Fibroblast of pulmonary artery (primary cell): ENCODE data around the gene NSRP1.

ENCODE experiments used
- DNase-seq: peaks from one replicate; pipeline ENCODE4 v3.0.0-alpha.2; 2010; ENCODE audit warnings: low read depth
- H3K4me3 ChIP-seq: replicated peaks from 2 replicates; pipeline ENCODE4 v1.5.1; 2011; ENCODE audit warnings: low read depth, mild to moderate bottlenecking, control low read depth, low read length, moderate library complexity
- TF ChIP-seq, protein P1 (sequence below): IDR thresholded peaks from 2 replicates; pipeline ENCODE4 v1.5.1; 2011; ENCODE audit warnings: mild to moderate bottlenecking, control low read depth, low read length, inconsistent platforms; ENCODE audit errors: missing control alignments

The NSRP1 gene

DNA sequence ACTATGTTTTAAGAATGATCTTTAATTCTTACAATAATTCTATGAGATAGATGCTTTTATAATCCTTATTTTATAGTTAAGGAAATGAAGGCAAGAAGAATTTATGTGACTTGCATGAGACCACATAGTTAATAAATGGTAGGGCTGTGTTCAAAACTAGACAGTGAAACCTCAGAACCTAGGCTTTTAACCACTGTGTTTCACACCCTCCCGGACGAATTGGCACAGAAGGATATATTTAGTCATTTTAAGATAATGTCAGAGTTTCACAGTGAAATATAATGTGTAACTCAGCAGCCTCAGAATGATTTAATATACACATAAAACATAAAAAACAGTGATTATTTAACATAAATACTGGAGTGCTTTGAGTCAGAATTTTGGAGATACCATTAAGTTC lies 57.0 kb downstream of the NSRP1 start:
- TF ChIP-seq, protein P1, sequence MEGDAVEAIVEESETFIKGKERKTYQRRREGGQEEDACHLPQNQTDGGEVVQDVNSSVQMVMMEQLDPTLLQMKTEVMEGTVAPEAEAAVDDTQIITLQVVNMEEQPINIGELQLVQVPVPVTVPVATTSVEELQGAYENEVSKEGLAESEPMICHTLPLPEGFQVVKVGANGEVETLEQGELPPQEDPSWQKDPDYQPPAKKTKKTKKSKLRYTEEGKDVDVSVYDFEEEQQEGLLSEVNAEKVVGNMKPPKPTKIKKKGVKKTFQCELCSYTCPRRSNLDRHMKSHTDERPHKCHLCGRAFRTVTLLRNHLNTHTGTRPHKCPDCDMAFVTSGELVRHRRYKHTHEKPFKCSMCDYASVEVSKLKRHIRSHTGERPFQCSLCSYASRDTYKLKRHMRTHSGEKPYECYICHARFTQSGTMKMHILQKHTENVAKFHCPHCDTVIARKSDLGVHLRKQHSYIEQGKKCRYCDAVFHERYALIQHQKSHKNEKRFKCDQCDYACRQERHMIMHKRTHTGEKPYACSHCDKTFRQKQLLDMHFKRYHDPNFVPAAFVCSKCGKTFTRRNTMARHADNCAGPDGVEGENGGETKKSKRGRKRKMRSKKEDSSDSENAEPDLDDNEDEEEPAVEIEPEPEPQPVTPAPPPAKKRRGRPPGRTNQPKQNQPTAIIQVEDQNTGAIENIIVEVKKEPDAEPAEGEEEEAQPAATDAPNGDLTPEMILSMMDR = no peak
- no peak for DNase-seq
- H3K4me3 ChIP-seq = no peak overlapping the region

DNA sequence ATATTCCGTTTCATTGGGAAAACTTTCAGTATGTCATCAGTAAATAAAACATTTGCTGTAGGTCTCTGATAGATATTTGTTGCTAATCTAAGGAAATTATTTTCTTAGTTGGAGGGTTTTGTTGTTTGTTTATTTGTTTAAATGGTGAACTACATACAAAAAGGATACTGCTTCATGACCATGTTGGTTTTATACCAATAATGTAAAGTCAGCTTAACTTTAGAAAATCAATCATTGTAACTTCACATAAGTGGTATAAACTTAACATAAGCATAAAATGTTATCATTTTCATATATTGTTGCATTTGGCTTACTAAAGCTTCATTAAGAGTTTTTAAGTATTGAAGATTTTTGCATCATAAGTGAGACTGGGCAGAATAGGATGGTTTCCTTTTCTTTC lies 57.9 kb downstream of the NSRP1 start:
- TF ChIP-seq, protein P1 = no peak
- DNase-seq = no peak
- no peak overlapping the region for H3K4me3 ChIP-seq

DNA sequence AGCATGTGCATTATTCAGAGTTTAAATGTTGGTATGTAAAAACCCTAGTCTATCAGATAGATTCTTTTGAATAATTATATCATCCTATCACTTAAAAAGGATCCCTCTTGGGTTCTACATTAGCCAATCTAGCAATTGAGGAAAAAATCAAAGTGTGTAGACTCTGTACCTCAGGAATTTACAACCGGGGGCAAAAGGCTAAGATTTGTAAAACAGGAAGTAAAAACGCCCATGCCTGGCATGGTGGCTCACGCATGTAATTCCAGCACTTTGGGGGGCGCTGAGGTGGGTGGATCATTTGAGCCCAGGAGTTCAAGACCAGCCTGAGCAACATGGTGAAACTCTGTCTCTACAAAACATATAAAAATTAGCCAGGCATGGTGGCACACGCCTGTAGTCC lies 60.2 kb downstream of the NSRP1 start:
- DNase-seq = no peak
- TF ChIP-seq, protein P1 = no peak
- no peak overlapping the region for H3K4me3 ChIP-seq

DNA sequence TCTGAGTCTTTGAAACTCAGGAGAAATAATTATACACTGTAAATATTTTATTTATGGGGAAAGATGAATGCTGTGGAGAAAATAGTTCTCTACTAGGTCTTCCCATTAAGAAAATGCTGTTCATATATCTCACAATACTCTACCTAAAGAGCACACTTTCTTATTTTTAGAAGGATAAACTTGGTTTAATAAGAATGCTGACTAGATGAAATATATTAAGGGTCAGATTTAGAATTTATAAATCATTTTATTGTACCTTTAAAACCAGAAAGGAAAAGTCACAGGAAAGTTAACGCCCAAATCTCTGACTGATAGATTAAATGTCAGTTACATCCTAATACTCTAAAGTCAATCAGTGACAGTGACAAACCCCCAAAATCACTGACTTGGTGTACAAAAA lies 70.1 kb downstream of the NSRP1 start:
- H3K4me3 ChIP-seq = no peak overlapping the region
- DNase-seq = no peak
- TF ChIP-seq, protein P1 = no peak

DNA sequence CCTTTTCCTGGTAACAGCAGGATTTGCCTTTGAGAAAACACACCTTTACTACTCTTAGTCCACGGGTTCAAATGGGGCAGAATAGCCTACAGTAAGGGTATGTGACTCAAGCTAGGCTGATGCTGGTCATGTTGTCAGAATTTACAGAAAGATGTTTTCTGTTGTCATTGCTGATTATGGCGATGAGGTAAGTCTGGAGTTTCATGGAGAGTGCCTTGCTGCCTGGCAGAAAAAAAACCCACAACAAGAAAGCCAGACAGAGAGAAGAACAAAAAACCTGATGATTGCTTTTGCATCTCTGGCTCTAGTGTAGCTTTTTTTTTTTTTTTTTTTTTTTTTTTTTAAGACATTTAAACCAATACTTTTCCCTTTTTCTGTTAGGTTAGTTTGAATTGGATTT lies 71.0 kb downstream of the NSRP1 start:
- H3K4me3 ChIP-seq = no peak overlapping the region
- TF ChIP-seq, protein P1 = no peak
- DNase-seq = no peak

DNA sequence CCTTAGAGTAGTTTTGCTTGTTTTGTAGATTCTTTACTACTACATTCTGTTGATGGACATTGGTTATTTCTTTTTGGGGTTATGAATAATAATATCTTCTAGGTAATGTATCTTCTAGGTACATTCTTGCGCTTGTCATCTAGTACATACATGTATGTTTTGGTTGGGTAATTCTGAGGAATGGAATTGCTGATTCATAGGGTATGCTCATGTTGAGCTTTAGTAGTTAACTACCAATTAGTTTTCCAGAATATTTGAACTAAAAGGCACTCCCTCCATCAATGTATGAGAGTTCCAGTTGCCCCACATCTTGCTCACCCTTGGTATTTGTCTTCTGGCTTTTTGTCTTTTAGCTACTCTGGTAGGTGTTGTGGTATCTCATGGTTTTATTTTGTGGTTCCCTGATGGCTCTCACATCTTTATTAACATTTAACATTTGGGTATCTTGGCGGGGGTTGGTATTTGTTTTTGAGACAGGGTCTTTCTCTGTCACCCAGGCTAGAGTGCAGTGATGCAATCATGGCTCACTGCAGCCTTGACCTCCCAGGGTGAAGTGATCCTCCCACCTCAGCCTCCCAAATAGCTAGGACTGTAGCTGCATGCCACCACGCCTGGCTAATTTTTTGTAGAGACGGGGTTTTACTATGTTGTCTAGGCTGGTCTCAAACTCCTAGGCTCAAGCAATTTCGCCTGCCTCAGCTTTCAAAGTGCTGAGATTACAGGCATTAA lies 71.8 kb downstream of the NSRP1 start:
- no peak overlapping the region for H3K4me3 ChIP-seq
- TF ChIP-seq, protein P1 = no peak
- DNase-seq = no peak

DNA sequence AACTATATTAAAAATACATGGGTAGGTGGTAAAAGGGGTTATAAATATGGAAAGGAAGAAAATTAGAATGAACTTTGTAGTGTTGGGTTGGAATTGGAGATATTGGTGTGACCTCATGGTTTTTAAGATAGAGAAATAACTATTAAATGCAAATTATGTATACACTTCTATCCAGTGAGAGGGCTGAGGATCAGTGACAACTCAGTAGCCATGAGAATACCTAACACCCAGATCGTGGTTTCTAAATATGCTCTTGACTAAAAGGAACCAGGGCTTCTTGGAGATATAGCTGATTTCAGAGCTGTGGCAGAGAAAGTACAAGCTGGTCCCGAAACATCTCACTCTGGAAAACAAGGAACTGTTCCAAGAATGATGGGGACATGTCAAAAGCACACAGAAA lies 74.5 kb downstream of the NSRP1 start:
- no peak overlapping the region for H3K4me3 ChIP-seq
- no peak for DNase-seq
- TF ChIP-seq, protein P1 = no peak
